ENCODE data around the gene MT4. TPM values are rescaled to one million over a fixed set of nuclear protein-coding genes. Genes with fewer than 3 reads are reported as not detected.

MT4 gene
- polyA plus RNA-seq, 1 experiment = not detected

DNA sequence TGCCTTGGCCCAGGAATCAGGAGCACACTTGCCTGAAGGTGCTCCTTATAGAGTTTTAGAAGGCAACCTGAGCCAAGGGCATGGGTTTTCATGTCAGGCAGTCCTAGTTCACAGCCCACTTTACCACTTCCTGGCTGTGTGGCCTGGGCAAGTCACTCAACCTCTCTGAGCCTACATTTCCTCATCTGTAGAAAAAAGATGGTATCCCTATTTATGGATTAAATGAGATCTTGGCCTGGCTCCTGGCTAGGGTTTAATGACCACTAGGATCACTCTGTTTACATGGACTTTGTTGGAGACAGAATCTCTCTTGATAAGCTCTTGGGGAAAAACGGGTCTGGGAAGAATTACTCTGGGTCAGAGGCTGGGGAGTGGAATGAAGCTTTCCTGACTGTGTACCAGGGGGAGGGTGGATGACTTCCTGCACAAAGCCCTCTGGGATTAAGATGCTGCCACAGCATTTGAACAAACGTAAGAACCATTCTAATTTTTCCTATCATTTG, 45.8 kb downstream of the MT4 start:
- DNase-seq (ENCODE audit: low read depth, low spot score) = no peak
- H3K27ac ChIP-seq (ENCODE audit: low read depth, low read length) = peak overlapping the region; percentile 98
- H3K9me3 ChIP-seq (ENCODE audit: control insufficient read depth, insufficient read depth, low read length) = no peaks in the 10 kb centered on the region; the same call in 1 of the 2 replicates
- ChIA-PET POLR2A (interaction anchor here (0.6 to 8.7 kb wide), 3 partner anchors 10 to 158 kb away, joined by 3 to 201 read pairs (median 5); partner anchors contain the start of gene MT1E), CTCF (interaction anchor here (0.6 to 2.6 kb wide), 2 partner anchors 10 to 228 kb away, joined by 5 to 7 read pairs; no protein-coding TSS in a partner anchor)
- TF ChIP-seq, protein P1, sequence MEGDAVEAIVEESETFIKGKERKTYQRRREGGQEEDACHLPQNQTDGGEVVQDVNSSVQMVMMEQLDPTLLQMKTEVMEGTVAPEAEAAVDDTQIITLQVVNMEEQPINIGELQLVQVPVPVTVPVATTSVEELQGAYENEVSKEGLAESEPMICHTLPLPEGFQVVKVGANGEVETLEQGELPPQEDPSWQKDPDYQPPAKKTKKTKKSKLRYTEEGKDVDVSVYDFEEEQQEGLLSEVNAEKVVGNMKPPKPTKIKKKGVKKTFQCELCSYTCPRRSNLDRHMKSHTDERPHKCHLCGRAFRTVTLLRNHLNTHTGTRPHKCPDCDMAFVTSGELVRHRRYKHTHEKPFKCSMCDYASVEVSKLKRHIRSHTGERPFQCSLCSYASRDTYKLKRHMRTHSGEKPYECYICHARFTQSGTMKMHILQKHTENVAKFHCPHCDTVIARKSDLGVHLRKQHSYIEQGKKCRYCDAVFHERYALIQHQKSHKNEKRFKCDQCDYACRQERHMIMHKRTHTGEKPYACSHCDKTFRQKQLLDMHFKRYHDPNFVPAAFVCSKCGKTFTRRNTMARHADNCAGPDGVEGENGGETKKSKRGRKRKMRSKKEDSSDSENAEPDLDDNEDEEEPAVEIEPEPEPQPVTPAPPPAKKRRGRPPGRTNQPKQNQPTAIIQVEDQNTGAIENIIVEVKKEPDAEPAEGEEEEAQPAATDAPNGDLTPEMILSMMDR (IDR thresholded peaks at IDR 0.05; ENCODE audit: low read depth, low read length) = no peak
- H3K27me3 ChIP-seq (ENCODE audit: control insufficient read depth, insufficient read depth, low read length) = no peaks in the 10 kb centered on the region
- H3K4me3 ChIP-seq (ENCODE audit: low read depth, low read length) = no peak overlapping the region

DNA sequence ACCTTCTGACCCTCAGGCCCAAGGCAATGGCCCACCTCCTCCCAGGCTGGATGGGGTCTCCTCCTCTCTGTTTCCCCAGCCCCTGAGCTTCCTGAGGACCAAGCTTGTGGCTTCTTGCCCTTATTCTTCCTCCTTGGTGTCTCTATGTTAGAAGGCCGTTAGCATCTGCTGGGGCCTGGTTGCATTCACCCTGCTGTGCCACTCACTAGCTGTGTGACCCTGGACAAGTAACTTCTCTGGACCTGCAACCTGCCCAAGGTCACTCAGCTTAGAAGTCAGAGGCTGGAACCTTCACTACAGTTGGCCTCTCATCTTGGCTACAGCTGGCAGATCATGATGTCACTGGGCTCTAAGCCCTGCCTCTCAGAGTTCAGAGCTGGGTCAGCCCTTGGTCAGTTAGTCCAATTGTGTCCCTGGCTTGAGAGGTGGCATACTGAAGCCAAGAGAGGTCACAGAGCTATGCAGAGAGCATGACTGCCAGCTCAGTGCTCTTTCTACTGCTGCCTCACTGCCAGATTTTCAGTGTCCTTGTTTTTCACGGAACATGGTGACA, 46.5 kb downstream of the MT4 start:
- CTCF ChIA-PET = interaction anchor here (1.8 to 2.6 kb wide), 2 partner anchors 10 to 91 kb away, joined by 7 read pairs; no protein-coding TSS in a partner anchor
- Histone ChIP-seq H3K9me3 (ENCODE audit: control insufficient read depth, insufficient read depth, low read length) (no peaks in the 10 kb centered on the region; the same call in 1 of the 2 replicates), H3K27ac (ENCODE audit: low read depth, low read length) (peak overlapping the region; percentile 98), H3K4me3 (ENCODE audit: low read depth, low read length) (no peak overlapping the region), H3K27me3 (ENCODE audit: control insufficient read depth, insufficient read depth, low read length) (no peaks in the 10 kb centered on the region)
- POLR2A ChIA-PET = interaction anchor here (0.6 to 8.7 kb wide), 4 partner anchors 11 to 158 kb away, joined by 3 to 201 read pairs (median 4); partner anchors contain the start of gene MT1E
- TF ChIP-seq, protein P1 (IDR thresholded peaks at IDR 0.05; ENCODE audit: low read depth, low read length) = no peak
- DNase-seq (ENCODE audit: low read depth, low spot score) = no peak

DNA sequence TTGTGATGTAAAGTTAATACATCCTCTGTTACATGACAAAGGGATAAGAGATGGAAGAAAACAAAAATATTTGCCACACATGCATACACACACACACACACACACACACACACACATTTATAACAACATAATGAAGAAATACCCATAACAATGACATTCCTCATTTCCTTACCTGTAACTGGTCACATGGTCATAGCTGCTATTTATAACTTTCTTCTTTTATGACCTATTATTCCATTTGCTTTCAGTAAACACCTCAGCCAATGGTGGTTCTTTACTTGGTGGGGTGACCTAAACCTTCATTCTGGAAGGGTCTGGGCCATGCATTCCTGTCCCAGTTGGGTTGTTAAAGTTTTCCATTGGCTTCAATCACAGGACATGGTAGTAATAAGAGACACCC, 48.8 kb downstream of the MT4 start:
- Histone ChIP-seq H3K9me3 (ENCODE audit: control insufficient read depth, insufficient read depth, low read length) (no peaks in the 10 kb centered on the region), H3K27ac (ENCODE audit: low read depth, low read length) (no peak overlapping the region), H3K4me3 (ENCODE audit: low read depth, low read length) (no peak overlapping the region), H3K27me3 (ENCODE audit: control insufficient read depth, insufficient read depth, low read length) (no peaks in the 10 kb centered on the region)
- TF ChIP-seq, protein P1 (IDR thresholded peaks at IDR 0.05; ENCODE audit: low read depth, low read length) = no peak
- no peak for DNase-seq (ENCODE audit: low read depth, low spot score)
- ChIA-PET POLR2A (interaction anchor here (8.7 kb wide), 1 partner anchor 12 kb away, joined by 201 read pairs; the partner anchor contains the start of gene MT1E), CTCF (no interaction called here)

DNA sequence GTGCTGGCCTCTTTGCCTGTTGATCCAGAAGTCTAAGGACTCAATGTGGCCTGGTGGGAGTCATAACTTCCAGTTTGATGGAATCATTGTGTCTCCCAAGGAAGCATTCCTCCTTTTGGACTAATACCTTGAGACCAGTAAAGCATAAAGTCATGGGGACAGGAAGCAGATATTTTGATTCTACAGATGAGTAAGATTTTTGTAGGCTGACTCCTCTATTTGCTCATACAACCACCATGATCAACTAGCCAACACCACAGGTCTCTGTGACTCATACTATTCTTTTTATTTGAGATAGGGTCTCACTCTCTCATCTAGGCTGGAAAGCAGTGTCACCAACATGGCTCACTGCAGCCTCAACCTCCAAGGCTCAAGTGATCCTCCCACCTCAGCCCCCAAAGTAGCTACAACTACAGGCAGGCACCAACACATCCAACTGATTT, 49.7 kb downstream of the MT4 start:
- no peak for DNase-seq (ENCODE audit: low read depth, low spot score)
- no peaks in the 10 kb centered on the region for H3K9me3 ChIP-seq (ENCODE audit: control insufficient read depth, insufficient read depth, low read length)
- H3K27me3 ChIP-seq (ENCODE audit: control insufficient read depth, insufficient read depth, low read length) = no peaks in the 10 kb centered on the region
- no peak overlapping the region for H3K4me3 ChIP-seq (ENCODE audit: low read depth, low read length)
- ChIA-PET POLR2A (no interaction called here), CTCF (interaction anchor here (1.0 kb wide), 1 partner anchor 14 kb away, joined by 3 read pairs; no protein-coding TSS in a partner anchor)
- TF ChIP-seq, protein P1 (IDR thresholded peaks at IDR 0.05; ENCODE audit: low read depth, low read length) = no peak
- H3K27ac ChIP-seq (ENCODE audit: low read depth, low read length) = peak overlapping the region; percentile 41

DNA sequence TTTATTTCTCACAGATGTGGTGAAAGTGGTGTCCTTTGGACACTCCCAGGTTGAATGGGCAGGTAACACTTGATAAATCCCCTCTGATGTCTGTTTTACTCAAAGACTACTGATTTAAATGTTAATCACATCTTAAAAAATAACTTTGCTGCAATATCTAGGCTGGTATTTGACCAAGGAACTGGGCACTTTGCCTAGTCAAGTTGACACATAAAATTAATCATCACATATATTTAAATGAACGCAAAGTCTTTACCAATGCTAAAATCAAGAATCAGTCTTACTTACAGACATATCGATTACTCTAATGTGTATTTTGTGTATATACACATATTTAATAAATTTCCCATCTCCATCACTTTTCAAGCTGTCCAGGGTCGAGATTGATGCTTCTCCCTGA, 50.5 kb downstream of the MT4 start:
- ChIA-PET POLR2A (interaction anchor here (2.8 kb wide), 1 partner anchor 10 kb away, joined by 25 read pairs; the partner anchor contains the start of gene MT1E), CTCF (interaction anchor here (1.0 kb wide), 1 partner anchor 15 kb away, joined by 3 read pairs; no protein-coding TSS in a partner anchor)
- no peak for DNase-seq (ENCODE audit: low read depth, low spot score)
- H3K27ac ChIP-seq (ENCODE audit: low read depth, low read length) = no peak overlapping the region
- no peak overlapping the region for H3K4me3 ChIP-seq (ENCODE audit: low read depth, low read length)
- no peaks in the 10 kb centered on the region for H3K27me3 ChIP-seq (ENCODE audit: control insufficient read depth, insufficient read depth, low read length)
- TF ChIP-seq, protein P1 (IDR thresholded peaks at IDR 0.05; ENCODE audit: low read depth, low read length) = no peak
- H3K9me3 ChIP-seq (ENCODE audit: control insufficient read depth, insufficient read depth, low read length) = no peaks in the 10 kb centered on the region
